Measurements from ENCODE around the gene EHMT1.

- no peak for TF ChIP-seq CTCF (IDR thresholded peaks at IDR 0.05)
- TF ChIP-seq POLR2A (IDR thresholded peaks at IDR 0.05), result no peak
Measured at GRCh38 chr9:137731216-137731946, 112.6 kb downstream of the EHMT1 start.

Data from right lobe of liver (tissue), 4 donors.